Measurements from ENCODE around the gene MALL.
"Not testable (repeated sequence)": the region's sequence is repeated elsewhere in the genome, so short reads cannot be mapped to it uniquely, and the experiment has no call there.

The MALL gene

GRCh38 chr2:110049769-110050168 lies 65.9 kb downstream of the MALL start:
- DNase-seq, result not testable (repeated sequence)

- not testable (repeated sequence) for DNase-seq
Measured at GRCh38 chr2:110048255-110049197, 67.1 kb downstream of the MALL start.

GRCh38 chr2:110047225-110047624 lies 68.4 kb downstream of the MALL start:
- DNase-seq, result not testable (repeated sequence)

- DNase-seq, result not testable (repeated sequence)
Measured at GRCh38 chr2:110041941-110042660, 73.5 kb downstream of the MALL start.

GRCh38 chr2:110037336-110037735 lies 78.3 kb downstream of the MALL start:
- not testable (repeated sequence) for DNase-seq

GRCh38 chr2:110035384-110035783 lies 80.2 kb downstream of the MALL start:
- DNase-seq, result not testable (repeated sequence)

GRCh38 chr2:110034935-110035334 lies 80.7 kb downstream of the MALL start:
- not testable (repeated sequence) for DNase-seq

Data from 8988T (cell line).